ENCODE measurements around the gene RPIA.

DNA sequence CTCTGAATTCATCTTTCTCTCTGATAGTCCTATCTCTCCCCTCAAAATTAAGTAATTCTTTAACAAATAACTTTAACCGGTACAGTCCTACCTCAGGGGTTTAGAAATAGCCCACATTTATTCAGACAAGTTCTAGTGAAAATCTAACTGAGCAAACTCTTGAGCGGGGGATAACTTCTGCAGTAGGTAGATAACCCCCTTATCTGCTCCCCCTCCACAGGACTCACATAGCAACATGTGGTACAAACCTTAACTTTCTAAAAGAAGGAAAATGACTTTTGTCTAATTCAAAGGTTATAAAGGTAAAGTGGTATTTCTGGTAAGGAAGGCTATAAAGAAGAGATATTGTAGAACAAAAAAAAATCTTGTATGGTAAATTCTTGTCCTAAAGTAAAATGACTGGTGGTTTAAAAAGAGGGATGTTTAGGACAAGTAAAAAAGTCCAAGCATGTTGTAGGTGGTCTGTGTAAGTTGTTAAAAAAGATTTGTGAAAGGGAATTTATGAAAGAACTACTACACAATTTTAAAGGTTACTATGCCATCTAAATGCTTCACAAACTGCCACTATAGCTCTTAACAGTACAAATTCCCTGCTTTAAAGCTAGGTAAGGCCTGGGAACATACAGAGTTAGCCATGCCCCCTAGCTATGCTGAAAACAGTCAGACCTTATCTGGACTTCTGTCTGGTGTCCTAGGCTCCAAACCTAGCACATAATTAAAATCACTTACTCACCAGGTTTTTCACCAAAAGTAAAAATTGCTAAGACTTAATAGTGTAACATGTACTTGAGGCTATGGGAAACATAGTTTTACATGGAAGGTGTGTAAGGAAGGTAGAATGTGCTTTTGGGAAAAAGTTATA, 8.1 kb upstream of the RPIA start:
- TF ChIP-seq, protein P1, sequence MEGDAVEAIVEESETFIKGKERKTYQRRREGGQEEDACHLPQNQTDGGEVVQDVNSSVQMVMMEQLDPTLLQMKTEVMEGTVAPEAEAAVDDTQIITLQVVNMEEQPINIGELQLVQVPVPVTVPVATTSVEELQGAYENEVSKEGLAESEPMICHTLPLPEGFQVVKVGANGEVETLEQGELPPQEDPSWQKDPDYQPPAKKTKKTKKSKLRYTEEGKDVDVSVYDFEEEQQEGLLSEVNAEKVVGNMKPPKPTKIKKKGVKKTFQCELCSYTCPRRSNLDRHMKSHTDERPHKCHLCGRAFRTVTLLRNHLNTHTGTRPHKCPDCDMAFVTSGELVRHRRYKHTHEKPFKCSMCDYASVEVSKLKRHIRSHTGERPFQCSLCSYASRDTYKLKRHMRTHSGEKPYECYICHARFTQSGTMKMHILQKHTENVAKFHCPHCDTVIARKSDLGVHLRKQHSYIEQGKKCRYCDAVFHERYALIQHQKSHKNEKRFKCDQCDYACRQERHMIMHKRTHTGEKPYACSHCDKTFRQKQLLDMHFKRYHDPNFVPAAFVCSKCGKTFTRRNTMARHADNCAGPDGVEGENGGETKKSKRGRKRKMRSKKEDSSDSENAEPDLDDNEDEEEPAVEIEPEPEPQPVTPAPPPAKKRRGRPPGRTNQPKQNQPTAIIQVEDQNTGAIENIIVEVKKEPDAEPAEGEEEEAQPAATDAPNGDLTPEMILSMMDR (IDR thresholded peaks at IDR 0.05): no peak
- TF ChIP-seq ZFX (IDR thresholded peaks at IDR 0.05; ENCODE audit: borderline replicate concordance): no peak

Measured in 22Rv1 (cell line).